CD4-positive, alpha-beta memory T cell (primary cell): ENCODE measurements around the gene ZWILCH. TPM values are rescaled to one million over a fixed set of nuclear protein-coding genes. Genes with fewer than 3 reads are reported as not detected.

Experiments used
- microRNA-seq: library from miRNA; unstranded; fragments of <30 nt; microRNA quantifications from one replicate; pipeline ENCODE4 v1.2.0, GENCODE V29; 2021; ENCODE audit warnings: borderline replicate concordance, borderline number of aligned reads, borderline microRNAs expressed, mixed read lengths
- polyA plus RNA-seq, 2 donors: library from polyadenylated mRNA; unstranded; fragments of 300-500 nt; fragmentation: Illumina TruSeq; gene quantifications; one replicate each; pipeline ENCODE4 v1.2.3, GENCODE V29; 2021
- total RNA-seq, 2 experiments: library from RNA; stranded (reverse); gene quantifications; one replicate each; pipeline ENCODE4 v1.2.3, GENCODE V29; 2021

ZWILCH gene
- total and polyA plus RNA-seq, 4 experiments from 2014 or later, result 5.1 to 7.2 (median 6.4) TPM

Small RNA genes within 50 kb of the gene (microRNA-seq; reads per million reads assigned to microRNA genes)
- not detected for gene MIR4512

Other genes with a start within 250 kb of the ZWILCH start
- gene DIS3L, start 211.8 kb upstream of the ZWILCH start, total RNA-seq, result 10 to 100 TPM; 36.8 to 40.3 TPM
- gene DIS3L, start 211.8 kb upstream of the ZWILCH start, polyA plus RNA-seq, result 10 to 100 TPM; 32.4 to 35.6 TPM
- 1 to 10 TPM; 5.9 to 9.0 TPM for gene TIPIN, start 148.6 kb upstream of the ZWILCH start, total RNA-seq
- gene TIPIN, start 148.6 kb upstream of the ZWILCH start, polyA plus RNA-seq, result 1 to 10 TPM; 5.0 to 6.9 TPM
- 10 to 100 TPM; 54.0 to 54.9 TPM for gene MAP2K1, start 118.4 kb upstream of the ZWILCH start, total RNA-seq
- 10 to 100 TPM; 44.9 to 71.2 TPM for gene MAP2K1, start 118.4 kb upstream of the ZWILCH start, polyA plus RNA-seq
- gene SNAPC5, start 7.6 kb upstream of the ZWILCH start, total RNA-seq, result 10 to 100 TPM; 32.5 to 36.6 TPM
- gene SNAPC5, start 7.6 kb upstream of the ZWILCH start, polyA plus RNA-seq, result 10 to 100 TPM; 58.2 to 76.1 TPM
- 1,000 to 10,000 TPM; 3,820 to 4,004 TPM for gene RPL4, start 471 bp upstream of the ZWILCH start, total RNA-seq
- 1,000 to 10,000 TPM; 1,070 to 1,459 TPM for gene RPL4, start 471 bp upstream of the ZWILCH start, polyA plus RNA-seq
- not detected for gene LCTL, start 60.7 kb downstream of the ZWILCH start, total RNA-seq
- gene LCTL, start 60.7 kb downstream of the ZWILCH start, polyA plus RNA-seq, result not detected
- gene SMAD6, start 196.9 kb downstream of the ZWILCH start, total RNA-seq, result under 1 TPM; 0.09 to 0.11 TPM
- gene SMAD6, start 196.9 kb downstream of the ZWILCH start, polyA plus RNA-seq, result not detected